HG03558 (cell line): ENCODE measurements around the gene ATP12A.

Experiments
- ATAC-seq: cut with Tn5 transposase; IDR thresholded peaks from one replicate; pipeline ENCODE4 v1.9.1; 2021; ENCODE audit warnings: moderate number of reproducible peaks; ENCODE audit not compliant: unreplicated experiment; ENCODE audit errors: extremely low read depth

ATP12A gene

DNA sequence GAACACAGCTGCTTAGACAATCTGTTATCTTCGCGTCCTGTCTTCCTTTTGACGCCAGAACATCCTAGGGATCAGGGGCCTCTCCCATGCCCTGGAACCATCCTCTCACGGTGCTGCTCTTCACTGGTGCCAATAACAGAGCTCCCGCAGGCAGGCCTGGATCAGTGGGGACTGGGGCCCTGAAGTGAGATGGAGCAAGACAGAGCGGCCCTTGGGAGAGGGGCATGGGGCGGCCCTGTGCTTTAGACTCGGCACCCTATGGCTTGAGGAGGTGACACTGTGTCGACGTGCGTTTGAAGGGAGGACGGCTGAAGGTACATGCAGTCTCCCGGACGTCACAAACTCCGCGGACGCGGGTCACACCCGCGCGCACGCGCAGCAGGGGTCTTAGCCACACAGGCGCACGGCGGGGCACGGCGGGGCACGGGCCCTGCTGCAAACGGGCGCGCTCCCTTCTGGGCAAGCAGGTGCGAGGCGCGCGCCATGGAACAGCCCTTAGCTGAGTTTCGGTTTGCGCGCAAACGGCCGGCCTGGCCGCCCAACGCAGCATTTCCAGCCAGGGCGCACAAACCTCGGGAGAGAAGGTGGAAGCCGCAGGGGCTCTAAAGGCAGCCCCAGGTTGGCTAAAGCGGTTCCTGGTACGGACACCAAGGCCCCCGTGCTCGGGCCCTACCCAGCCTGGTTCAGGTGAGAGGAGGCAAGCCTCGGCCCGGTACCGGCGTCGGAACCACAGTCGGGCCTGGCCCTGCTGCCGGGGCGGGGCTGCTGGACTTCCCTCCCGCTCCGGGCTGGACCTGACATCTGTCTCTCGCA lies 67.2 kb downstream of the ATP12A start:
- ATAC-seq, result no peak

DNA sequence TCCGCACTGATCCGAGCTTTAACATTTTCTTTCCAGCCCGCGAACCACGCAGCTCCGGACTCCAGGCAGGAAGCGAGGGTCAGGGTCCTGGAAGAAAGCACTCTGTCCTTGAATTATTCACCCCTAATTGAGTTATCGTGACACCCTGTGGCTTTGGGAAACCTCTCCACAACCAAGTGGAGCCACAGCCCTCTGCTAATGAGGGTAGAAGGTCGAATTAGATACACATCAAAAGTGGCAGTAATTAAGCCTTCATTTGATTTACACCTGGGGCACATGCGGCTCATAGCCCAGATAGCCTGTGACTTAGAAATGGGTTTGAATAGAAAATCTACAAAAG lies 67.8 kb downstream of the ATP12A start:
- no peak for ATAC-seq

GRCh38 chr13:24759197-24759596 lies 79.0 kb downstream of the ATP12A start:
- no peak for ATAC-seq
